K562 (cell line): ENCODE results near the gene TSSK2. TPM values are rescaled to one million over a fixed set of nuclear protein-coding genes. Genes with fewer than 3 reads are reported as not detected.
A peak's percentile ranks its signal among the peaks of the same experiment; 100 is the strongest.

ENCODE experiments used
- BACH1 ChIP-seq: fragments of 200-800 bp; sonication (Bioruptor generic); IDR thresholded peaks from 2 replicates; pipeline ENCODE4 v1.6.1; 2016; ENCODE audit warnings: missing genetic modification characterization, missing compliant biosample characterization
- CAMTA2 ChIP-seq: fragments of 250-450 bp; sonication (Bioruptor Pico); conservative IDR thresholded peaks from 2 replicates; pipeline ENCODE4 v1.5.1; 2022
- CHD1 ChIP-seq: fragments of 200-600 bp; sonication (generic); IDR thresholded peaks from one replicate; pipeline ENCODE4 v1.6.1; 2012; ENCODE audit warnings: mild to moderate bottlenecking, moderate library complexity, low read length, inconsistent platforms
- HNRNPL ChIP-seq: fragments of 200-400 bp; formaldehyde crosslinking; IDR thresholded peaks from 2 replicates; pipeline ENCODE4 v1.6.1; 2017; ENCODE audit warnings: low read depth, mild to moderate bottlenecking, low read length
- MAFG ChIP-seq: fragments of 450-650 bp; conservative IDR thresholded peaks from 2 replicates; pipeline ENCODE4 v1.6.1; 2016; ENCODE audit warnings: missing genetic modification characterization, missing compliant biosample characterization
- NBN ChIP-seq: fragments of 450-650 bp; IDR thresholded peaks from 2 replicates; pipeline ENCODE4 v1.6.1; 2016; ENCODE audit warnings: low read depth, mild to moderate bottlenecking
- NCOA4 ChIP-seq: fragments of 450-650 bp; IDR thresholded peaks from 2 replicates; pipeline ENCODE4 v1.6.1; 2018; ENCODE audit warnings: mild to moderate bottlenecking; ENCODE audit not compliant: partially characterized antibody
- NFIX ChIP-seq: fragments of 250-450 bp; sonication (Bioruptor Pico); IDR thresholded peaks from 2 replicates; pipeline ENCODE4 v1.4.0; 2020; ENCODE audit warnings: low read depth, mild to moderate bottlenecking, moderate library complexity
- POLR3G ChIP-seq: IDR thresholded peaks from 2 replicates; pipeline ENCODE4 v1.6.1; 2011; ENCODE audit not compliant: insufficient read length, insufficient replicate concordance; ENCODE audit errors: extremely low read depth
- RB1 ChIP-seq: fragments of 450-650 bp; IDR thresholded peaks from 2 replicates; pipeline ENCODE4 v1.6.1; 2017; ENCODE audit warnings: low read depth, mild to moderate bottlenecking
- SIX5 ChIP-seq, 2 experiments: IDR thresholded peaks; 2 replicates each; pipeline ENCODE4 v1.6.1; 2011; ENCODE audit warnings: low read length in 2 of 2, borderline replicate concordance in 1 of 2, low read depth in 1 of 2, mild to moderate bottlenecking in 1 of 2, moderate library complexity in 1 of 2; ENCODE audit not compliant: insufficient read depth in 1 of 2
- SMAD4 ChIP-seq: fragments of 250-450 bp; sonication (Bioruptor Pico); conservative IDR thresholded peaks from 2 replicates; pipeline ENCODE4 v1.8.0; 2021; ENCODE audit warnings: inconsistent platforms, mild to moderate bottlenecking, moderate library complexity
- SUPT5H ChIP-seq: fragments of 450-650 bp; IDR thresholded peaks from 2 replicates; pipeline ENCODE4 v1.6.1; 2016
- TEAD1 ChIP-seq, 2 experiments: fragments of 450-650 bp in 1 of 2; sonication (generic) in 1 of 2; formaldehyde crosslinking; IDR thresholded peaks; 2 replicates each; pipeline versions ENCODE4 v1.4.0 to v1.8.0; 2020 to 2022; ENCODE audit warnings: mild to moderate bottlenecking in 2 of 2, missing genetic modification reagents in 1 of 2
- UBTF ChIP-seq, 2 experiments: IDR thresholded peaks; 2 replicates each; pipeline ENCODE4 v1.6.1; 2012; ENCODE audit warnings: improper control_type of control experiment in 2 of 2, low read depth in 2 of 2, low read length in 2 of 2, borderline replicate concordance in 1 of 2
- ZBED1 ChIP-seq: IDR thresholded peaks from 2 replicates; pipeline ENCODE4 v1.6.1; 2014
- ZFP91 ChIP-seq: sonication (generic); formaldehyde crosslinking; IDR thresholded peaks from 2 replicates; pipeline ENCODE4 v1.8.0; 2022; ENCODE audit warnings: mild to moderate bottlenecking, missing genetic modification reagents
- ZNF583 ChIP-seq: fragments of 250-450 bp; sonication (Bioruptor Pico); IDR thresholded peaks from 2 replicates; pipeline ENCODE4 v1.4.0; 2020
- ZNF79 ChIP-seq: fragments of 250-450 bp; sonication (Bioruptor Pico); IDR thresholded peaks from 2 replicates; pipeline ENCODE4 v1.4.0; 2020; ENCODE audit warnings: low read depth, mild to moderate bottlenecking, moderate library complexity
- polyA plus RNA-seq, 8 experiments: library from polyadenylated mRNA; depleted of rRNA in 4 of 8; stranded (reverse) in 5 of 8; unstranded in 3 of 8; fragments of >200 nt; fragmentation: Nextera tagmentation in 2 of 8; fragmentation: Illumina TruSeq in 1 of 8; extraction: Ambion mirVana in 2 of 8; extraction: Trizol in 1 of 8; gene quantifications; 2 replicates each; pipeline versions ENCODE4 v1.2.1 to v1.2.3, GENCODE V29; 2011 to 2014; ENCODE audit warnings: inconsistent platforms in 1 of 8, missing spikeins in 1 of 8
- total RNA-seq, 7 experiments: library from RNA; depleted of rRNA in 6 of 7; stranded (reverse); fragments of >200 nt in 6 of 7; fragmentation: Illumina TruSeq in 2 of 7; extraction: Trizol in 2 of 7; gene quantifications; 2 replicates each; pipeline versions ENCODE4 v1.2.1 to v1.2.3, GENCODE V29; 2011 to 2021; ENCODE audit warnings: low replicate concordance in 1 of 7
- TF ChIP-seq, protein P1 (sequence below), 2 experiments: fragments of 450-650 bp in 1 of 2; sonication (generic) in 1 of 2; formaldehyde crosslinking; conservative IDR thresholded peaks; 2 replicates each; pipeline versions ENCODE4 v1.4.0 to v1.8.1; 2020 to 2022; ENCODE audit warnings: mild to moderate bottlenecking in 1 of 2, missing genetic modification reagents in 1 of 2
- TF ChIP-seq, protein P2 (sequence below): fragments of 250-450 bp; sonication (Bioruptor Pico); IDR thresholded peaks from 2 replicates; pipeline ENCODE4 v1.5.0; 2020; ENCODE audit warnings: mild to moderate bottlenecking

TSSK2 gene
- total and polyA plus RNA-seq, 9 of the 15 experiments (the other 6 are each of a cell fraction or from before 2014, with no cell fraction given), result 0.04 TPM; not detected in 8

DNA sequence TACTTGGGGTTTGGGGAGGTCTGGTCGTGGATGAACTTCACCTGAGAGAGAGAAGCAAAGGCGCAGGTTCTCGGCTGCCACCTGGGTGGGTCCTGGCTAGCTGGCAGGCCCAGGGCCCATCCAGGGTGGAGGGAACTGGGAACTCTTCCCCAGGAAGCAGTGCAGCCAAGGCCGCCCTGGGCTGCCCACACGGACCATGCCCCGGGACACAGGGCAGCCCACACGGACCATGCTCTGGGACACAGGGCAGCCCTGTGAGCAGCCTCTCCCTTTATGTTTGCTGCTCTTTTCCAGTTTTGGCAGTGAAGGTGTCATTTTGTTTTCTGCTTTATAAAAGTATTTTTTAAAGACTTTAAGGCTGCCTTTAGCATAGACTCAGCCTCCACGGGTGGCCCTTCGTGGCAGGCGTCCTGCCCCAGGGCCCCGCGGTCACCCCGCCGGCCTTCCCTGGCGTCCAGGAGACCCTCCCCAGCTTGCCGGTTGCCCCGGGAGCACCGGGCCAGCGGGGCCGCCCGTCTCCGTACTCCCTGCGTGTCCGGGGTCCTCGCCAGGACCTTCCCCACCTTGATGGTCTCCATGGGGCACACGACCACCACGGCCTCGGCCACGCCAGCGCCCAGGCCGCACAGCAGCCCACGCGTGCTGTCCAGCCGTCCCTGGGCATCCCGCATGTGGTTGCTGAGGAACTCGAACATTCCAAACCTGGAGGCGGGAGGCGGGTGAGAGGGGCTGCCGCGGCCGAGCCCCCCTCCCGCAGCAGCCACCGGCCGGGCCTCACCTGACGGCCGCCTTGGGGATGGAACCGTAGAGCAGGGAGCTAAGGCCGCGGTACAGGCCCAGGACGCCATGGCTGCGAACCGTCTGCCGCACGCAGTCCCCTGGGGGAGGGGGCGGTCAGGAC lies 46.3 kb downstream of the TSSK2 start (continued):
- TF ChIP-seq SUPT5H, result no peak
- no peak for TF ChIP-seq UBTF (IDR thresholded peaks at IDR 0.05; ENCODE audit: borderline replicate concordance in 1 of 2, low read depth in 2 of 2, low read length in 2 of 2)
- no peak for TF ChIP-seq ZBED1
- no peak for TF ChIP-seq BACH1 (tag)
- TF ChIP-seq POLR3G, result no peak
- TF ChIP-seq NCOA4, result no peak
- TF ChIP-seq ZNF583 (CRISPR knock-in tag), result peak; percentile 43; the same call in 1 of the 2 replicates
- TF ChIP-seq RB1, result no peak
- 0 out of 4 replicates have a peak, but pooled peaks of 1 of the 2 experiments have one; percentile 3 for TF ChIP-seq SIX5 (IDR thresholded peaks at IDR 0.05; ENCODE audit: borderline replicate concordance in 1 of 2, insufficient read depth in 1 of 2, low read depth in 1 of 2, low read length in 2 of 2)
- TF ChIP-seq CAMTA2 (CRISPR knock-in tag), result peak; percentile 78; the same call in 1 of the 2 replicates
- no peak for TF ChIP-seq MAFG
- peak; percentile 78 for TF ChIP-seq CHD1
- 0 out of 2 replicates have a peak, but pooled peaks have one; percentile 13 for TF ChIP-seq ZNF79 (CRISPR knock-in tag)
- no peak for TF ChIP-seq ZFP91
- peak; percentile 11; the same call in 1 of the 2 replicates for TF ChIP-seq HNRNPL
- no peak for TF ChIP-seq NBN
- TF ChIP-seq NFIX (CRISPR knock-in tag), result no peak
- TF ChIP-seq, protein P1, sequence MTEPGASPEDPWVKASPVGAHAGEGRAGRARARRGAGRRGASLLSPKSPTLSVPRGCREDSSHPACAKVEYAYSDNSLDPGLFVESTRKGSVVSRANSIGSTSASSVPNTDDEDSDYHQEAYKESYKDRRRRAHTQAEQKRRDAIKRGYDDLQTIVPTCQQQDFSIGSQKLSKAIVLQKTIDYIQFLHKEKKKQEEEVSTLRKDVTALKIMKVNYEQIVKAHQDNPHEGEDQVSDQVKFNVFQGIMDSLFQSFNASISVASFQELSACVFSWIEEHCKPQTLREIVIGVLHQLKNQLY (CRISPR knock-in tag; conservative IDR thresholded peaks at IDR 0.05), result peak; percentile 60 to 82; a peak in 1 of 4 replicates
- TF ChIP-seq, protein P2, sequence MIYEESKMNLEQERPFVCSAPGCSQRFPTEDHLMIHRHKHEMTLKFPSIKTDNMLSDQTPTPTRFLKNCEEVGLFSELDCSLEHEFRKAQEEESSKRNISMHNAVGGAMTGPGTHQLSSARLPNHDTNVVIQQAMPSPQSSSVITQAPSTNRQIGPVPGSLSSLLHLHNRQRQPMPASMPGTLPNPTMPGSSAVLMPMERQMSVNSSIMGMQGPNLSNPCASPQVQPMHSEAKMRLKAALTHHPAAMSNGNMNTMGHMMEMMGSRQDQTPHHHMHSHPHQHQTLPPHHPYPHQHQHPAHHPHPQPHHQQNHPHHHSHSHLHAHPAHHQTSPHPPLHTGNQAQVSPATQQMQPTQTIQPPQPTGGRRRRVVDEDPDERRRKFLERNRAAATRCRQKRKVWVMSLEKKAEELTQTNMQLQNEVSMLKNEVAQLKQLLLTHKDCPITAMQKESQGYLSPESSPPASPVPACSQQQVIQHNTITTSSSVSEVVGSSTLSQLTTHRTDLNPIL, result no peak
- peak; percentile 11; the same call in 1 of the 2 replicates for TF ChIP-seq SMAD4 (CRISPR knock-in tag)
- 0 out of 4 replicates have a peak, but pooled peaks of 1 of the 2 experiments have one; percentile 16 for TF ChIP-seq TEAD1 (CRISPR knock-in tag; IDR thresholded peaks at IDR 0.05)
